Measurements from ENCODE around the gene ALDOC.
"Not testable (repeated sequence)": the region's sequence is repeated elsewhere in the genome, so short reads cannot be mapped to it uniquely, and the experiment has no call there.

The ALDOC gene

DNA sequence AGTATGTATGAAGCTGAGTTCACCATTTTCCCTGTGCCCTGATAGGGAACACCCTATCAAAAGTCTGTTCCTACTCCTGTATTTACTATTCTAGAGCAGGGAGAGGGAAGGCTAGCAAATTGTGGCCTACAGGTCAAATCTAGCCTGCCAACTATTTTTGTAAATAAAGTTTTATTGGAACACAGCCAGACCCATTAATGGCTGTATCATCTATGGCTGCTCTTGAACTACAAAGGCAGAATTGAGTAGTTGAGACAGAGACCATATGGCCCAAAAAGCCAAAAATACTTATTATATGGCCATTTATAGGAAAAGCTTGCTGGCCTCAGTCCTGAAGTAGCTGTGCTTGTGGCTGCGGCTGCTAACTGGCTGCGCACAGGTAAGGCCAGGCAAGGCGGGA, 4.3 kb upstream of the ALDOC start:
- TF ChIP-seq, protein P1, sequence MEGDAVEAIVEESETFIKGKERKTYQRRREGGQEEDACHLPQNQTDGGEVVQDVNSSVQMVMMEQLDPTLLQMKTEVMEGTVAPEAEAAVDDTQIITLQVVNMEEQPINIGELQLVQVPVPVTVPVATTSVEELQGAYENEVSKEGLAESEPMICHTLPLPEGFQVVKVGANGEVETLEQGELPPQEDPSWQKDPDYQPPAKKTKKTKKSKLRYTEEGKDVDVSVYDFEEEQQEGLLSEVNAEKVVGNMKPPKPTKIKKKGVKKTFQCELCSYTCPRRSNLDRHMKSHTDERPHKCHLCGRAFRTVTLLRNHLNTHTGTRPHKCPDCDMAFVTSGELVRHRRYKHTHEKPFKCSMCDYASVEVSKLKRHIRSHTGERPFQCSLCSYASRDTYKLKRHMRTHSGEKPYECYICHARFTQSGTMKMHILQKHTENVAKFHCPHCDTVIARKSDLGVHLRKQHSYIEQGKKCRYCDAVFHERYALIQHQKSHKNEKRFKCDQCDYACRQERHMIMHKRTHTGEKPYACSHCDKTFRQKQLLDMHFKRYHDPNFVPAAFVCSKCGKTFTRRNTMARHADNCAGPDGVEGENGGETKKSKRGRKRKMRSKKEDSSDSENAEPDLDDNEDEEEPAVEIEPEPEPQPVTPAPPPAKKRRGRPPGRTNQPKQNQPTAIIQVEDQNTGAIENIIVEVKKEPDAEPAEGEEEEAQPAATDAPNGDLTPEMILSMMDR (IDR thresholded peaks at IDR 0.05; ENCODE audit: extremely low read depth, missing control alignments): no peak
- no peak for DNase-seq (ENCODE audit: low spot score)

DNA sequence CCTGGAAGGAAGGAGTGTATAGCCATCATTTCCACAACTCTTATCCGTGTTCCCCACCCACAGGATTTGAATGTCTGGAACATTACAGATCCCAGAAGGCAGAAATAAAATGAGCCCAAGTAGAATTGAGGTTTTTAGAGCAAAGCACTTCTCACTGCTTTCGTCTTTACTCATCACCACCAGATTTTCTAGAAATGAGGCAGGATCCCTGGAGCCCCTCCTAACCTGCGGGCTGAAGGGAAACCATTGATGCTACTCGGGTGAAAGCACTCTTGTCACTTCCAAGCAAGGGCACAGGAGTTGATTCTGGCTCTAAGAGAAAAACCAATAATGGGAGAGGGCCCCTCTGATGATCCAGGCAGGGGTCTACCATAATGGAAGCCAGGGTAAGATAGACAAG, 2.8 kb upstream of the ALDOC start:
- TF ChIP-seq, protein P1 (IDR thresholded peaks at IDR 0.05; ENCODE audit: extremely low read depth, missing control alignments): no peak
- peak; percentile 43 for DNase-seq (ENCODE audit: low spot score)

DNA sequence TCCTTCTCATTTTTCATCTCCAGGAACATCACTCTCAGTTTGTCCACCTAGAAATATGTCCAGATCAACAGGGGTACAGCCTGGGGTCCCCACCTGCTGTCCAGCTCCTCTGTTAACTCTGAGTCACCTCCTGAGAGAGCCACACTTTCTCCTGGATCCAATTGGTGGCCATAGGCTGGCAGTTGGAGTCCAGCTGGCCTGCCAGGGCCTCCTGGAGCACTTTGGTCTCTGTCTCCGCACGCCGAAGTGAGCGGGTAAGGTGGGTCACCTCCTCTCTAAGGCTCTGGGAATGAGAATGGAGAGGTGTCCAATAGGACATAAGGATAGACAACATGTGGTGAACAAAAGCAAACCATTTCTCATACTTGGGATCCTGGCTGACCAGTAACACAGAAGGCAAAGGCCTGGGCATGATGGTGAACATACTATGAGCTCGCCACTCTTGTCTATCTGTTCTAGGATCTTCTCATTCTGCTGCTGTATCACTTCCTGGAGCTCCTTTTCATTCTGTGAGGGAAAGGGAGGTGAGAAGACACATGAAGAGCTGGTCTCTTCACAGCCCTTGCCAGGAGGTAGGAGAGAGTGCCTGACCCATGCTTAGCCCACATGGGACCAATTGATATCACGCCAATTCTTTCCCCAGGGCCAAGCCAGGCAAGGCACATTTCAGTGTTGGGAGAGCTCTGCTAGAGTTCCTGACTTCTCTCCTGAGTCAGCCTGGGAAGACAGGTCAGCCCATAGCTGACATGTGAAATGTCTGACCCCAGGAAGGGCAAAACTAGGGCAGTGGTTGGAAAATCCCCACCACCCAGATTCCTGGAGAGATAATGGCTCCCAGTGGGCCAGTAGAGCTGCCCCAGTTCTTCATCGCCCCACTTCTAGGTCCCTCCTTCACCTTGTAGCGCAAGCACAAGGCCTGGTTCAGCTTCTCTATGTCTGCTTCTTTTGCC, 1.8 kb upstream of the ALDOC start:
- TF ChIP-seq, protein P1 (IDR thresholded peaks at IDR 0.05; ENCODE audit: extremely low read depth, missing control alignments): no peak
- no peak for DNase-seq (ENCODE audit: low spot score)

DNA sequence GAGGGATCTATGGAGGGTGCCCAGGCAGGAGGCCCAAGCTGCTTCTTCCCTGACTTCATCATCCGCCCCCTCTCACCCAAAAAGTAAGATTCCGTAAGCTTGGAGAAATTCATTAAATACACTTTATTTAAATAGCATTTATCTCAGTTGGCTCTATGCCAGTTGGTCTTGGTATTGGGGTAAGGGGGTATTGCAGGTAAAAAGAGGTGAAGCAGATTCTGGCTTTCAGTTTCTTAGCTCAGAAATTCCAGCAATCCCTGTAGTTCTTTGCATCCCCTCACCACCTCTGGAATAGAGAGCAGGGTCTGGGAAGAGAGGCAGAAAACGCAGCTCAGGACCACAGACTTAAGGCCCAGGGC, 750 bp upstream of the ALDOC start:
- no peak for DNase-seq (ENCODE audit: low spot score)
- TF ChIP-seq, protein P1 (IDR thresholded peaks at IDR 0.05; ENCODE audit: extremely low read depth, missing control alignments): no peak

DNA sequence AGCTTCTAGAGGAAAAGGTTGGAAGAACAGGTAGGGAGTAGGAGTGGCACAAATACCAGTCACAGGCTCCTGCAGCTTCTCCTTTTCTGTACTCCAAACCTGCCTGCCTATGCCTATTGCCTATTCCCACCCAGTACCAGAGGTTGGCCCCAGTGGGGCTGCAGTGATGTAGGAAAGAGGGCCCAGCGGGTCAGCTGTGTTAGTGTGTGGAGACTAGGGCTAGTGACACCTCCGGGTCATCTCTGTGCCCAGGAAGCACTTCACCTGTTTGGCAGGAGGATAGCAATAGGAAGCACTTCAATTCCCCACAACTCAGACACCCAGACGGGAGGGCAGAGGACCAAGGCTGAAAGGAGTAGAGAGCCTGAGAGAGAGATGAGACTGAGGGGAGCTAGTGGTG, 679 bp downstream of the ALDOC start:
- not testable (repeated sequence) for DNase-seq (ENCODE audit: low spot score)

DNA sequence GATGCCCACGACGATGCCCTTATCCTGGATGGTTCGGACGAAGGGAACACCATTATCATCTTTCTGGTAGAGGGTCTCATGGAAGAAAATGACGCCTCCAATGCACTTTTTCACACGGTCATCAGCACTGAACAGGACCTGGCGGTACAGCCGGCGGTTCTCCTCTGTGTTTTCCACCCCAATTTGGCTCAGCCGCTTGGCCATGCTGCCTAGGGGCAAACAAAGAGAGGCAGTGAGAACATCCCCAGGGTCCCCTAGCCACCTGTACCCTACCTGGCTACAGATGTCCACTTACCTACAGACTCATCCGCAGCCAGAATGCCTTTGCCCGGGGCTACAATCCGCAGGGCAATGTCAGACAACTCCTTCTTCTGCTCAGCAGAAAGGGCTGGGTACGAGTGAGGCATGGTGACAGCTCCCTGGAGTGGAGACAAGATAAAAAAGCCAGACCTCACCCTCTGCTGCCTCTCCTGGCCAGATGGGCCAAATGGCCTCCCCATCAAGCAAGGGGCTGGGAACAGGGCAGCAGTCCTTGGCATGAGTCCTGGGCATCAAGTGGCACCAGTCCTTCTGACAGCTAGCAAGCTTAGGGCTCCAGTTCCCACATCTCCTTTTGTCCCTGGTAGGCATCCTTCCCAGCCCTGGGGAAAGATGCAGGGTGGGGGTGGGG, 1.4 kb downstream of the ALDOC start:
- DNase-seq (ENCODE audit: low spot score): no peak
- TF ChIP-seq, protein P1 (IDR thresholded peaks at IDR 0.05; ENCODE audit: extremely low read depth, missing control alignments): no peak

DNA sequence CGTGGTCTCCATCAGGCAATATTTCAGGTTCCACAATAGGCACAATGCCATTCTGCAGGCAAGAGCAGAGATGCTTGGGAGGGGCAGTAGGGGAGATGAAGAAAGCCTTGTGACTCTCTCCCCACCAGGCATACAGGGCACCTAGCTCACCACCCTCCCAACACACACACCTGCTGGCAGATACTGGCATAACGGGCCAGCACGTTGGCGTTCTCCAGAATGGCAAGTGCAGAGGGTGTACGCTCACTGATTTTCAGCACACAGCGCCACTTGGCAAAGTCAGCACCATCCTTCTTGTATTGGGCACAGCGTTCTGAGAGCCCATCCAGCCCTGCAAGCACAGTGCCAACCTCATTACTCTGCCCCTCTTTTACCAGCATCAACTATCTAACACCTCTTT, 2.2 kb downstream of the ALDOC start:
- DNase-seq (ENCODE audit: low spot score): no peak
- TF ChIP-seq, protein P1 (IDR thresholded peaks at IDR 0.05; ENCODE audit: extremely low read depth, missing control alignments): no peak

All from GM20000 (cell line).